K562 (cell line): Measurements from ENCODE around the gene DDX23. TPM values are rescaled to one million over a fixed set of nuclear protein-coding genes. Genes with fewer than 3 reads are reported as not detected.

Experiments
- ATAC-seq: fragments of 200-7000 bp; cut with Tn5 transposase; 3 replicates; pipeline ENCODE4 v1.9.1; 2020; ENCODE audit warnings: moderate library complexity
- BruUV-seq: library from RNA; stranded (reverse); fragments of 400-500 nt; replicated peaks from 2 replicates; lab custom pipeline; 2021; lab: Mats Ljungman, UMichigan
- CTCF ChIA-PET: fragments of 300-600 bp; formaldehyde crosslinking; extraction: SDS; loops from one replicate; lab custom pipeline; 2021; ENCODE audit warnings: low intra/inter-chr PET ratio; lab: Yijun Ruan, JAX
- POLR2A ChIA-PET: fragments of 300-600, 350-650 bp; sonication (Branson Sonifier 250); formaldehyde crosslinking; extraction: SDS; loops from one replicate; lab custom pipeline; 2021; ENCODE audit warnings: antibody characterized with exemption, inconsistent platforms; lab: Yijun Ruan, JAX
- DNase-seq, 4 experiments: peaks; one replicate each; pipeline versions ENCODE4 v3.0.0 to v3.0.0-alpha.2; 2011 to 2018; ENCODE audit warnings: low spot score in 3 of 4, mixed read lengths in 3 of 4; ENCODE audit errors: extremely low read depth in 1 of 4
- FAIRE-seq: peaks from 2 replicates; lab custom pipeline; 2011; peaks lifted over from hg19 to GRCh38; lab: Jason Lieb, UNC
- H2AFZ ChIP-seq: 2 replicates; pipeline ENCODE4 v1.6.0; 2011; ENCODE audit warnings: low read depth, low read length, control low read depth, inconsistent platforms
- H3K27ac ChIP-seq: fragments of 200-600 bp; 3 replicates; pipeline ENCODE4 v1.8.0; 2011; ENCODE audit warnings: low read depth, mild to moderate bottlenecking, control low read depth, inconsistent platforms, low read length, moderate library complexity, mixed read lengths; ENCODE audit errors: extremely low read depth
- H3K27me3 ChIP-seq, 2 experiments: fragments of 300-600 bp in 1 of 2; 2 replicates in 1 of 2; 3 replicates in 1 of 2; pipeline versions ENCODE4 v1.6.0 to v1.8.0; 2011; ENCODE audit warnings: inconsistent platforms in 2 of 2, low read length in 2 of 2, mild to moderate bottlenecking in 1 of 2, mixed read lengths in 1 of 2, moderate library complexity in 1 of 2; ENCODE audit not compliant: control insufficient read depth in 2 of 2, insufficient read depth in 2 of 2
- H3K36me3 ChIP-seq: fragments of 300-600 bp; 3 replicates; pipeline ENCODE4 v1.8.0; 2011; ENCODE audit warnings: mild to moderate bottlenecking, low read length, inconsistent platforms; ENCODE audit not compliant: control insufficient read depth, insufficient read depth
- H3K4me1 ChIP-seq, 2 experiments: fragments of 200-600 bp in 1 of 2; replicated peaks in 1 of 2; 2 replicates in 1 of 2; 3 replicates in 1 of 2; pipeline versions ENCODE4 v1.5.1 to v1.8.0; 2011; ENCODE audit warnings: inconsistent platforms in 2 of 2, low read length in 2 of 2, mild to moderate bottlenecking in 1 of 2, mixed read lengths in 1 of 2, moderate library complexity in 1 of 2; ENCODE audit not compliant: control insufficient read depth in 2 of 2, insufficient read depth in 2 of 2
- H3K4me2 ChIP-seq: 2 replicates; pipeline ENCODE4 v1.6.1; 2011; ENCODE audit warnings: low read length, control low read depth, inconsistent platforms, mixed read lengths; ENCODE audit not compliant: insufficient read depth
- H3K4me3 ChIP-seq: fragments of 200-600 bp; sonication (generic), shearing (Covaris generic); 2 replicates; pipeline ENCODE4 v1.5.1; 2016; ENCODE audit warnings: control low read depth, inconsistent platforms
- H3K79me2 ChIP-seq: fragments of 200-600 bp; 3 replicates; pipeline ENCODE4 v1.8.0; 2011; ENCODE audit warnings: low read length, inconsistent platforms; ENCODE audit not compliant: control insufficient read depth, insufficient read depth
- H3K9ac ChIP-seq, 2 experiments: 2 replicates each; pipeline versions ENCODE4 v1.6.0 to v1.6.1; 2011; ENCODE audit warnings: low read depth in 2 of 2, low read length in 2 of 2, control low read depth in 1 of 2, inconsistent platforms in 1 of 2, mild to moderate bottlenecking in 1 of 2, mixed read lengths in 1 of 2; ENCODE audit not compliant: insufficient read depth in 1 of 2
- H3K9me1 ChIP-seq: one replicate; pipeline ENCODE4 v1.6.0; 2011; ENCODE audit warnings: inconsistent platforms, mild to moderate bottlenecking, low read length, moderate library complexity; ENCODE audit not compliant: control insufficient read depth, insufficient read depth
- H3K9me3 ChIP-seq: replicated peaks from 2 replicates; pipeline ENCODE4 v1.5.1; 2011; ENCODE audit warnings: low read depth, low read length, inconsistent platforms; ENCODE audit not compliant: control insufficient read depth, insufficient read depth
- H4K20me1 ChIP-seq: replicated peaks from 2 replicates; pipeline ENCODE4 v1.6.1; 2011; ENCODE audit warnings: low read length, inconsistent platforms, mixed read lengths; ENCODE audit not compliant: control insufficient read depth, insufficient read depth
- ATF4 ChIP-seq: fragments of 450-650 bp; formaldehyde crosslinking; IDR thresholded peaks from 2 replicates; pipeline ENCODE4 v1.4.0; 2022; ENCODE audit warnings: mild to moderate bottlenecking, moderate library complexity
- CAMTA2 ChIP-seq: fragments of 250-450 bp; sonication (Bioruptor Pico); conservative IDR thresholded peaks from 2 replicates; pipeline ENCODE4 v1.5.1; 2022
- HLTF ChIP-seq: fragments of 450-650 bp; IDR thresholded peaks from 2 replicates; pipeline ENCODE4 v1.6.1; 2016
- HSF4 ChIP-seq: fragments of 250-450 bp; sonication (Bioruptor Pico); IDR thresholded peaks from 2 replicates; pipeline ENCODE4 v2.1.2; 2022; ENCODE audit warnings: mild to moderate bottlenecking, moderate library complexity, borderline replicate concordance
- MYNN ChIP-seq, 2 experiments: sonication (generic); formaldehyde crosslinking in 1 of 2; IDR thresholded peaks; 2 replicates each; pipeline versions ENCODE4 v1.5.0 to v1.6.1; 2016 to 2020; ENCODE audit warnings: antibody characterized with exemption in 1 of 2, missing genetic modification reagents in 1 of 2
- NRF1 ChIP-seq, 2 experiments: fragments of 450-650 bp; IDR thresholded peaks in 1 of 2; conservative IDR thresholded peaks in 1 of 2; 2 replicates each; pipeline ENCODE4 v1.6.1; 2014; ENCODE audit warnings: mild to moderate bottlenecking in 2 of 2
- POLR2G ChIP-seq: fragments of 200-400 bp; formaldehyde crosslinking; IDR thresholded peaks from 2 replicates; pipeline ENCODE4 v1.6.1; 2017; ENCODE audit warnings: low read depth, mild to moderate bottlenecking, antibody characterized with exemption, low read length, moderate library complexity
- WGBS: fragments of 100-300 bp; shearing (Covaris generic); methylation state at CpG from one replicate; pipeline ENCODE4 v1.1.6; 2016; ENCODE audit warnings: low coverage, mixed read lengths; ENCODE audit not compliant: insufficient coverage; ENCODE audit errors: missing lambda C conversion rate; 5-methylcytosine and 5-hydroxymethylcytosine counted together
- in situ Hi-C: fragments of 300-500 bp; cut with MboI; formaldehyde crosslinking; loops from 4 replicates; pipeline ENCODE4 v1.15.0; 2018; ENCODE audit warnings: inconsistent platforms, mixed read lengths
- intact Hi-C: fragments of 100-400 bp; cut with micrococcal nuclease; formaldehyde crosslinking; loops from 2 replicates; pipeline ENCODE4 v1.14.2; 2022
- polyA plus RNA-seq, 8 experiments: library from polyadenylated mRNA; depleted of rRNA in 4 of 8; stranded (reverse) in 5 of 8; unstranded in 3 of 8; fragments of >200 nt; fragmentation: Nextera tagmentation in 2 of 8; fragmentation: Illumina TruSeq in 1 of 8; extraction: Ambion mirVana in 2 of 8; extraction: Trizol in 1 of 8; gene quantifications; 2 replicates each; pipeline versions ENCODE4 v1.2.1 to v1.2.3, GENCODE V29; 2011 to 2014; ENCODE audit warnings: inconsistent platforms in 1 of 8, missing spikeins in 1 of 8
- total RNA-seq, 7 experiments: library from RNA; depleted of rRNA in 6 of 7; stranded (reverse); fragments of >200 nt in 6 of 7; fragmentation: Illumina TruSeq in 2 of 7; extraction: Trizol in 2 of 7; gene quantifications; 2 replicates each; pipeline versions ENCODE4 v1.2.1 to v1.2.3, GENCODE V29; 2011 to 2021; ENCODE audit warnings: low replicate concordance in 1 of 7
- TF ChIP-seq, protein P1 (sequence below): fragments of 450-650 bp; IDR thresholded peaks from 2 replicates; pipeline ENCODE4 v1.6.1; 2016; ENCODE audit warnings: low read depth, mild to moderate bottlenecking, moderate library complexity
- TF ChIP-seq, protein P2 (sequence below), 2 experiments: fragments of 450-650 bp; IDR thresholded peaks; 2 replicates each; pipeline ENCODE4 v1.6.1; 2016

The DDX23 gene
- total and polyA plus RNA-seq, 9 of the 15 experiments (the other 6 are each of a cell fraction or from before 2014, with no cell fraction given): 32.4 to 138 (median 104) TPM

DNA sequence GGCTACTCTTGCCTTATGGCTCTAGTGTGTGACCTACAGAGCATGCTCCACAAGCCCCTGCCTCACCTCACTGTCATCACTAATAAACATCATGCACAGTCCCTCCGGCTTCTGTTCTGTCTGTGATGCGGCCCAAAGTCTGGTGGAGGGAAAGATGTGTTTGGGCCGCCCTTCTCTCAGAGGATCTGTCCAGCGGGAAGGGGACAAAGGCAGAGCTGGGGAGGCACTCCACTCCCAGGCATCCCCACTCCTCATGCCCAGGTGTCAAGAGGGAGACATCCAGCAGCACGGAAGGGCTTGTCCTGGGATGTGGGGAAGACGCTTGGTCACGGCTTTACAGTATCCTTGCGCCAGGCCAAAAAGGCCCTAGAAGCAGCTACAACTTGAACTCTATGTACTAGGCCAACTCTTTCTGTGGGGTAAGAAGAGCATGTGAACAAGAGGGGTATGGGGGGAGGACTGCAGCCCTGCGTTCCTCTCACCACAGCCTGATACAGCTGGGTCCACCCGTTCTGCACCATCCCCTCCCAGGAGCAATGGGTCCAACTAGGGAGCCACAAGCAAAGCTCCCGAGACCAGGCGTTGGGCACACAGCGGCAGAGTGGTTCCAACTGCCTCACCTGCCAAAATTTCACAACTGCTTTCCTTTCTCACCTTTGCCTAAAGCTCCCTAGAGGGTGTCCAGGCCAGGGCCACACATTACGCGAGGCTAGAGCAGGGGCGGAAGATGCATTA is 23.0 kb downstream of the DDX23 start:
- peaks cover 58% of the 10 kb centered on the region for H3K36me3 ChIP-seq
- no peak for FAIRE-seq
- DNase-seq: no peak
- H3K79me2 ChIP-seq: no peaks in the 10 kb centered on the region
- H3K9me1 ChIP-seq: peaks cover 5% of the 10 kb centered on the region
- BruUV-seq: no TSS peak
- H3K4me2 ChIP-seq: no peak overlapping the region
- TF ChIP-seq HSF4 (CRISPR knock-in tag) (no peak), ATF4 (no peak), CAMTA2 (CRISPR knock-in tag) (no peak), HLTF (no peak), NRF1 (conservative IDR thresholded peaks at IDR 0.05 in 1 of 2, IDR thresholded peaks at IDR 0.05 in 1 of 2) (0 out of 4 replicates have a peak, but pooled peaks of 1 of the 2 experiments have one; percentile 14), POLR2G (peak; percentile 52; the same call in 1 of the 2 replicates), MYNN (IDR thresholded peaks at IDR 0.05) (no peak), MYNN (CRISPR knock-in tag; IDR thresholded peaks at IDR 0.05) (no peak)
- TF ChIP-seq, protein P1, sequence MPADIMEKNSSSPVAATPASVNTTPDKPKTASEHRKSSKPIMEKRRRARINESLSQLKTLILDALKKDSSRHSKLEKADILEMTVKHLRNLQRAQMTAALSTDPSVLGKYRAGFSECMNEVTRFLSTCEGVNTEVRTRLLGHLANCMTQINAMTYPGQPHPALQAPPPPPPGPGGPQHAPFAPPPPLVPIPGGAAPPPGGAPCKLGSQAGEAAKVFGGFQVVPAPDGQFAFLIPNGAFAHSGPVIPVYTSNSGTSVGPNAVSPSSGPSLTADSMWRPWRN: no peak
- TF ChIP-seq, protein P2, sequence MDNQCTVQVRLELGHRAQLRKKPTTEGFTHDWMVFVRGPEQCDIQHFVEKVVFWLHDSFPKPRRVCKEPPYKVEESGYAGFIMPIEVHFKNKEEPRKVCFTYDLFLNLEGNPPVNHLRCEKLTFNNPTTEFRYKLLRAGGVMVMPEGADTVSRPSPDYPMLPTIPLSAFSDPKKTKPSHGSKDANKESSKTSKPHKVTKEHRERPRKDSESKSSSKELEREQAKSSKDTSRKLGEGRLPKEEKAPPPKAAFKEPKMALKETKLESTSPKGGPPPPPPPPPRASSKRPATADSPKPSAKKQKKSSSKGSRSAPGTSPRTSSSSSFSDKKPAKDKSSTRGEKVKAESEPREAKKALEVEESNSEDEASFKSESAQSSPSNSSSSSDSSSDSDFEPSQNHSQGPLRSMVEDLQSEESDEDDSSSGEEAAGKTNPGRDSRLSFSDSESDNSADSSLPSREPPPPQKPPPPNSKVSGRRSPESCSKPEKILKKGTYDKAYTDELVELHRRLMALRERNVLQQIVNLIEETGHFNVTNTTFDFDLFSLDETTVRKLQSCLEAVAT (IDR thresholded peaks at IDR 0.05): no peak
- in situ Hi-C loops: no loop called here
- no peak overlapping the region for H3K4me3 ChIP-seq
- POLR2A ChIA-PET: interaction anchor here (0.6 to 3.7 kb wide), 8 partner anchors 10 to 273 kb away, joined by 3 to 18 read pairs (median 4); partner anchors contain the start of genes DDX23 and RND1
- H3K9ac ChIP-seq: no peak overlapping the region
- no peak overlapping the region for H3K27ac ChIP-seq
- H2AFZ ChIP-seq: no peak overlapping the region
- peaks cover 0 to 11% of the 10 kb centered on the region in 2 experiments; a peak in 2 of 5 replicates for H3K4me1 ChIP-seq
- intact Hi-C loops: no loop called here
- CTCF ChIA-PET: no interaction called here
- H4K20me1 ChIP-seq: peaks cover 15% of the 10 kb centered on the region; the same call in 1 of the 2 replicates
- H3K9me3 ChIP-seq: no peaks in the 10 kb centered on the region
- peak; percentile 11 for ATAC-seq
- H3K27me3 ChIP-seq: peaks cover 0 to 3% of the 10 kb centered on the region in 2 experiments; a peak in 2 of 5 replicates
- 90% methylated on average over 16 of the region's 16 CpGs for WGBS
